ENCODE data around the gene FAM162A.

DNA sequence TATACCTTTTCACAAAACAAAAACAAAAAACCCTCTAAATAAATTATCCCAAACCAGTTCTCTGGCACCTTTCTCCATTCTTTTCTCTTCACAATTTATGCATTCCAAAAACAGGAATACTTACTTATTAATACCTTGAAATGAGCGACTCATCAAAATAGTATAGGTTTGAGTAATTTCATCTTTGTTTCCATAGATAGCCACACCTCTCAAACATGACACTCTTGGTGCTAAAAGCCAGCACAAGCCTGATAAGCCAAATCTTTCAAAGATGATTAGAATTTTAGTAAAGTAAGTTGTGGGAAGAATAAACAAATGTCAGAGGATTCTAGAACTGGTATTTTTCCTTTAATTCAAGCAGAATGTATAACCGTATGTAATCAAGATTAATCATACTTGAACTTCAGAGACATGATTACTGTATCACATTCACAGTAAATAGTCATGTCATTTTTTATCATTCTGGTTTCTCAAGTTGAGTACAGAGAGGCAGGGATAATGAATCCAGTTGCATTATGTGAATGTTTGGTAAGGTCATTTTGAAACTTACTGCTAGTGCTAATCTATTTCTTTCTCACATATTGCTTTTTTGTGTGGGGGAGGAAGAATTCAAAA is 44.0 kb downstream of the FAM162A start:
- TF ChIP-seq, protein P1, sequence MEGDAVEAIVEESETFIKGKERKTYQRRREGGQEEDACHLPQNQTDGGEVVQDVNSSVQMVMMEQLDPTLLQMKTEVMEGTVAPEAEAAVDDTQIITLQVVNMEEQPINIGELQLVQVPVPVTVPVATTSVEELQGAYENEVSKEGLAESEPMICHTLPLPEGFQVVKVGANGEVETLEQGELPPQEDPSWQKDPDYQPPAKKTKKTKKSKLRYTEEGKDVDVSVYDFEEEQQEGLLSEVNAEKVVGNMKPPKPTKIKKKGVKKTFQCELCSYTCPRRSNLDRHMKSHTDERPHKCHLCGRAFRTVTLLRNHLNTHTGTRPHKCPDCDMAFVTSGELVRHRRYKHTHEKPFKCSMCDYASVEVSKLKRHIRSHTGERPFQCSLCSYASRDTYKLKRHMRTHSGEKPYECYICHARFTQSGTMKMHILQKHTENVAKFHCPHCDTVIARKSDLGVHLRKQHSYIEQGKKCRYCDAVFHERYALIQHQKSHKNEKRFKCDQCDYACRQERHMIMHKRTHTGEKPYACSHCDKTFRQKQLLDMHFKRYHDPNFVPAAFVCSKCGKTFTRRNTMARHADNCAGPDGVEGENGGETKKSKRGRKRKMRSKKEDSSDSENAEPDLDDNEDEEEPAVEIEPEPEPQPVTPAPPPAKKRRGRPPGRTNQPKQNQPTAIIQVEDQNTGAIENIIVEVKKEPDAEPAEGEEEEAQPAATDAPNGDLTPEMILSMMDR (IDR thresholded peaks at IDR 0.05; ENCODE audit: low read length), result no peak
- no peak for TF ChIP-seq EZH2 (IDR thresholded peaks at IDR 0.05; ENCODE audit: borderline replicate concordance, low read length)

Data from OCI-LY1 (cell line).